NCI-H1436 treated with DMSO at 0.1 percent for 48 hours (cell line): ENCODE data around the gene KLHL18.
A peak's percentile ranks its signal among the peaks of the same experiment; 100 is the strongest.
"Not testable (repeated sequence)": the region's sequence is repeated elsewhere in the genome, so short reads cannot be mapped to it uniquely, and the experiment has no call there.

ENCODE experiments used
- DNase-seq: peaks from one replicate; lab custom pipeline; 2025; lab: John Stamatoyannopoulos, UW

KLHL18 gene

GRCh38 chr3:47282424-47283192, at the start of gene KLHL18, which contains the start of gene KIF9:
TSS of gene KLHL18 (plus strand) at chr3:47282944. CDS start at chr3:47282966, 22 bp downstream.
TSS of gene KIF9 (minus strand) at chr3:47282799. CDS start at chr3:47277374, 5,425 bp downstream.
- peak; percentile 18 for DNase-seq

DNA sequence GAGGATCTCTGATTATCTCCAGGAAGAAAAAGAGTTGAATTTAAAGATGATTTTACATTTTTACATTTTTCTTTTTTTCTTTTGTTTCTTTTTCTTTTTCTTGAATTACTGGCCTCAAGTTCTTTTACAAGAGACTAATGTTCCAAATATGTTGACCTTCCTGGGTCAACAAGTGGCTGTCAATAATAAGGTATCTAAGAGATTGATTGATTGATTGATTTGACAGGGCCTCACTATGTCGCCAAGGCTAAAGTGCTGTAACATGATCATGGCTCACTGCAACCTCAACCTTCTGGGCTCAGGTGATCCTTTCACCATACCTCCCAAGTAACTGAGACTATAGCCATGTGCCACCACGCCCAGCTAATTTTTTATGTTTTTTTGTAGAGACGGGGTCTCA, 44.7 kb upstream of the KLHL18 start:
- no peak for DNase-seq

DNA sequence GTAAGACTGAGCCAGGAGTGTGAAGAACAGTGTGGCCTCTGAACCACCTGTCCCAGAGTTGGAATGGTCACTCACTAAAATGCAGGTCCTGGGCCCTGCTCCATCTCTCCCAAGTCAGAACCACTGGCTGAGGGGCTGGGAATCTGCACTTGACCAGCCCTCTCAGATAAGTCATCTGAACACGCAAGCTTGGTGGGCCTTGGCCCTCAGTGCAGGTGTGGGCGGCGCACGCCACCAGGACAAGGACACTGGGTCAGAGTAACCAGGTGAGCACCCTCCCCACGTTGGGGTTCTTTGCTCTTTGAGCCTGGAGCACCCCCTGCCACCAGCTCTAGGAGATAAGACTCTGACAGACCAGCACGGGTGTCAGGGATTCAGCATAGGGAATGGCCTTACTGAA, 42.8 kb upstream of the KLHL18 start:
- no peak for DNase-seq

GRCh38 chr3:47243419-47244147, 39.2 kb upstream of the KLHL18 start:
- no peak for DNase-seq

- DNase-seq = no peak
Observed at GRCh38 chr3:47244531-47245100, 38.1 kb upstream of the KLHL18 start.

GRCh38 chr3:47245271-47245670, 37.5 kb upstream of the KLHL18 start:
- DNase-seq = no peak

GRCh38 chr3:47247131-47248064, 35.3 kb upstream of the KLHL18 start:
- DNase-seq = no peak

- DNase-seq = no peak
Observed at GRCh38 chr3:47250309-47251060, 32.3 kb upstream of the KLHL18 start.

DNA sequence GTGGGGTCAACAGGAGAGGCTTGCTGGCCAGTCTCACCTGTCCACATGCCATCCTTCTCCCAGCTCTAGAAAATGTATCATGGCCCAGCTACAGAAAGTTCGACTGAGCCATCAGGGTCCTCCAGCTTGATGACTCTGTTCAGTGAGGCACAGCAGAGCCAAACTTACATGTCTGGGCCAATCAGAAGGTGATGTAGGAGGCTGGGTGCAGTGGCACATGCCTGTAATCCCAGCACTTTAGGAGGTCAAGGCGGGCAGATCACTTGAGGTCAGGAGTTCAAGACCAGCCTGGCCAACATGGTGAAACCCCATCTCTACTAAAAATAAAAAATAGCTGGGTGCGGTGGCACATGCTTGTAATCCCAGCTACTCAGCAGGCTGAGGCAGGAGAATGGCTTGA, 31.7 kb upstream of the KLHL18 start:
- DNase-seq = not testable (repeated sequence)

- no peak for DNase-seq
Observed at GRCh38 chr3:47251689-47252088, 31.1 kb upstream of the KLHL18 start.

GRCh38 chr3:47256331-47256730, 26.4 kb upstream of the KLHL18 start:
- not testable (repeated sequence) for DNase-seq

- no peak for DNase-seq
Observed at GRCh38 chr3:47259114-47259513, 23.6 kb upstream of the KLHL18 start.

GRCh38 chr3:47260605-47261004, 22.1 kb upstream of the KLHL18 start:
- no peak for DNase-seq

- DNase-seq = no peak
Observed at GRCh38 chr3:47261301-47261700, 21.4 kb upstream of the KLHL18 start.

GRCh38 chr3:47265008-47265407, 17.7 kb upstream of the KLHL18 start:
- DNase-seq = no peak

- DNase-seq = no peak
Observed at GRCh38 chr3:47265725-47266428, 16.9 kb upstream of the KLHL18 start.

DNA sequence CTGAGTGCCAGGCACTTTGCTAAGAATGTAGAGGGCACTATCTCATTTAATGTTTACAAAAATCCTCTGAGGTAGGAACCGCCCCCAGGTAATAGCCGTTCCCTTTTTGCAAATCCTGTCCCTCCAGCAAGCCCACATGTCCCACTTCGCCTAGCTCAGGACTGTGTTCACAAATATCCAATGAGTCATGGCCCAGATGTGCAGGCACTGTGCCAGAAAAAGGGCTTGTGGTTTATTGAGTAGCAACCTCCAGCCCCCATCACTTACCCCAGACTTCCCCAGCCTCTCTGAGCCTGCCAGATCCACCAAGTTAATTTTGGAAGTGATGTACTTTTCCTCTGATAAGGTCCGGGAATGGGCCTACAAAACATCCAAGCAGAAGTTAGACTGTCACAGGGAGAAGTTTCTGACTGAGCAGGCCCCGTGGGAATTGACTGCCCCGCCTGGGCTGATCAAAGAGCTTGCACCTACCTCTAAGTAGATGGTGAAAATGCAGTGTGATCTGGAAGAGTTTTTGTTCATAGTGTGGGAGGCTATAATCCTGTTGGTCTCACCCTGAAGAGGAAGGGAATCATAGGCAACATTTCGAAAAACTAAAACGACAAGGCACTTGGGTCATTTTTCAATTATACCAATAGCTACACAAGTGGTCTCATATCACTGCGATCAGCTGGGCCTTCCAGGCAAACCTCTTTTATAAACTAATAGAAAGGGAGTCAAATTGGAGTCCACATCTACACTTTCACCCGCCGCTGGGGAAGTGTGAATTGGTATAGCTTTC, 15.8 kb upstream of the KLHL18 start:
- no peak for DNase-seq

DNA sequence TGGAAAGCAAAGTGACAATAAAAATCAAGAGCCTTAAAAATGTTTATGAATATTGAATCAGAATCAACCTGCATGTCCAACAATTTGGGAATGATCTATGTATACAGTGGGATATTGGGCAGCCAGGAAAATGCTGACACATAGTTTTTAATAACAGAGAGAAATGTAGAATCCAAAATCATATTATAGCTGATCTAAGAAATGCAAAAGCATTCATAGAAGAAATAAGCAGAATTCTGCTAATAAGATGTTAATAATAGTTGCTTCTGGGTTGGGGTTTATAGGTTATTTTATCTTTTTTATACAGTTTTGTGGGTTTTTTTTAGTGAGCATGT, 15.3 kb upstream of the KLHL18 start:
- no peak for DNase-seq

GRCh38 chr3:47270526-47270925, 12.2 kb upstream of the KLHL18 start:
- DNase-seq = no peak

- no peak for DNase-seq
Observed at GRCh38 chr3:47273564-47273963, 9.2 kb upstream of the KLHL18 start.
